K562 (cell line): Measurements from ENCODE around the gene CCDC87. TPM values are rescaled to one million over a fixed set of nuclear protein-coding genes. Genes with fewer than 3 reads are reported as not detected.
A peak's percentile ranks its signal among the peaks of the same experiment; 100 is the strongest.

Experiments
- CSDE1 ChIP-seq, 2 experiments: fragments of 450-650 bp; IDR thresholded peaks; 2 replicates each; pipeline ENCODE4 v1.6.1; 2016; ENCODE audit warnings: mild to moderate bottlenecking in 1 of 2
- ELK3 ChIP-seq: fragments of 450-650 bp; formaldehyde crosslinking; IDR thresholded peaks from 2 replicates; pipeline ENCODE4 v1.4.0; 2020; ENCODE audit warnings: mild to moderate bottlenecking
- MAFF ChIP-seq: IDR thresholded peaks from 2 replicates; pipeline ENCODE4 v1.6.1; 2012; ENCODE audit warnings: low read length, improper control_type of control experiment
- MTF1 ChIP-seq: fragments of 250-450 bp; sonication (Bioruptor Pico); IDR thresholded peaks from 2 replicates; pipeline ENCODE4 v1.9.0; 2021; ENCODE audit warnings: moderate library complexity, mild to moderate bottlenecking, inconsistent platforms, borderline replicate concordance
- NEUROD1 ChIP-seq: fragments of 150-350 bp; IDR thresholded peaks from 2 replicates; pipeline ENCODE4 v1.6.1; 2014; ENCODE audit warnings: borderline replicate concordance, low read length, low read depth; ENCODE audit not compliant: partially characterized antibody
- PATZ1 ChIP-seq: fragments of 250-450 bp; sonication (Bioruptor Pico); IDR thresholded peaks from 2 replicates; pipeline ENCODE4 v1.5.0; 2020; ENCODE audit warnings: mild to moderate bottlenecking, borderline replicate concordance
- PBX2 ChIP-seq, 2 experiments: IDR thresholded peaks in 1 of 2; conservative IDR thresholded peaks in 1 of 2; 2 replicates each; pipeline ENCODE4 v1.6.1; 2016; ENCODE audit warnings: low read depth in 2 of 2, mild to moderate bottlenecking in 1 of 2, missing compliant biosample characterization in 1 of 2, missing genetic modification characterization in 1 of 2, moderate library complexity in 1 of 2
- PPARD ChIP-seq: fragments of 250-450 bp; sonication (Bioruptor Pico); IDR thresholded peaks from 2 replicates; pipeline ENCODE4 v1.8.0; 2022; ENCODE audit warnings: inconsistent platforms, mild to moderate bottlenecking, moderate library complexity
- PREB ChIP-seq: sonication (generic); formaldehyde crosslinking; IDR thresholded peaks from 2 replicates; pipeline ENCODE4 v1.8.1; 2023; ENCODE audit warnings: mild to moderate bottlenecking, missing genetic modification reagents
- RERE ChIP-seq: sonication (generic); formaldehyde crosslinking; IDR thresholded peaks from 2 replicates; pipeline ENCODE4 v1.8.0; 2023; ENCODE audit warnings: missing genetic modification reagents, mild to moderate bottlenecking, borderline replicate concordance
- RHOXF2B ChIP-seq: fragments of 250-450 bp; sonication (Bioruptor Pico); conservative IDR thresholded peaks from 2 replicates; pipeline ENCODE4 v1.5.1; 2021
- SMAD3 ChIP-seq: fragments of 450-650 bp; formaldehyde crosslinking; conservative IDR thresholded peaks from 2 replicates; pipeline ENCODE4 v1.4.0; 2020; ENCODE audit warnings: mild to moderate bottlenecking
- TEAD1 ChIP-seq, 2 experiments: fragments of 450-650 bp in 1 of 2; sonication (generic) in 1 of 2; formaldehyde crosslinking; IDR thresholded peaks; 2 replicates each; pipeline versions ENCODE4 v1.4.0 to v1.8.0; 2020 to 2022; ENCODE audit warnings: mild to moderate bottlenecking in 2 of 2, missing genetic modification reagents in 1 of 2
- ZFPM2 ChIP-seq: fragments of 250-450 bp; sonication (Bioruptor Pico); IDR thresholded peaks from 2 replicates; pipeline ENCODE4 v1.5.1; 2022; ENCODE audit warnings: mild to moderate bottlenecking
- ZNF263 ChIP-seq: sonication (generic); formaldehyde crosslinking; IDR thresholded peaks from 2 replicates; pipeline ENCODE4 v1.8.0; 2022; ENCODE audit warnings: mild to moderate bottlenecking, missing genetic modification reagents, borderline replicate concordance
- ZNF589 ChIP-seq: fragments of 200-800 bp; sonication (Bioruptor generic); IDR thresholded peaks from 2 replicates; pipeline ENCODE4 v1.6.1; 2016; ENCODE audit warnings: low read depth, missing genetic modification characterization, missing compliant biosample characterization
- polyA plus RNA-seq, 8 experiments: library from polyadenylated mRNA; depleted of rRNA in 4 of 8; stranded (reverse) in 5 of 8; unstranded in 3 of 8; fragments of >200 nt; fragmentation: Nextera tagmentation in 2 of 8; fragmentation: Illumina TruSeq in 1 of 8; extraction: Ambion mirVana in 2 of 8; extraction: Trizol in 1 of 8; gene quantifications; 2 replicates each; pipeline versions ENCODE4 v1.2.1 to v1.2.3, GENCODE V29; 2011 to 2014; ENCODE audit warnings: inconsistent platforms in 1 of 8, missing spikeins in 1 of 8
- total RNA-seq, 7 experiments: library from RNA; depleted of rRNA in 6 of 7; stranded (reverse); fragments of >200 nt in 6 of 7; fragmentation: Illumina TruSeq in 2 of 7; extraction: Trizol in 2 of 7; gene quantifications; 2 replicates each; pipeline versions ENCODE4 v1.2.1 to v1.2.3, GENCODE V29; 2011 to 2021; ENCODE audit warnings: low replicate concordance in 1 of 7

The CCDC87 gene
- total and polyA plus RNA-seq, 9 of the 15 experiments (the other 6 are each of a cell fraction or from before 2014, with no cell fraction given) = 0.03 to 0.44 (median 0.15) TPM; not detected in 1

GRCh38 chr11:66593303-66593635, 406 bp upstream of the CCDC87 start (continued):
- TF ChIP-seq TEAD1 (CRISPR knock-in tag; IDR thresholded peaks at IDR 0.05) (no peak), RERE (no peak), MTF1 (no peak), PBX2 (CRISPR knock-in tag; IDR thresholded peaks at IDR 0.05; ENCODE audit: low read depth) (no peak), PBX2 (tag; conservative IDR thresholded peaks at IDR 0.05; ENCODE audit: low read depth) (no peak), SMAD3 (no peak), NEUROD1 (peak; percentile 3), ZNF263 (CRISPR knock-in tag) (no peak; the same call in 1 of the 2 replicates), PREB (CRISPR knock-in tag) (no peak), MAFF (no peak), PATZ1 (CRISPR knock-in tag) (no peak), ZFPM2 (no peak), CSDE1 (IDR thresholded peaks at IDR 0.05) (no peak), ELK3 (CRISPR knock-in tag) (no peak), RHOXF2B (no peak), ZNF589 (no peak), PPARD (CRISPR knock-in tag) (no peak)
